NCI-H2107 treated with DMSO at 0.1 percent for 48 hours (cell line): Measurements from ENCODE around the gene GRIN2A.

Experiments
- DNase-seq: peaks from one replicate; lab custom pipeline; 2025; ENCODE audit not compliant: unreplicated experiment; lab: John Stamatoyannopoulos, UW

The GRIN2A gene

DNA sequence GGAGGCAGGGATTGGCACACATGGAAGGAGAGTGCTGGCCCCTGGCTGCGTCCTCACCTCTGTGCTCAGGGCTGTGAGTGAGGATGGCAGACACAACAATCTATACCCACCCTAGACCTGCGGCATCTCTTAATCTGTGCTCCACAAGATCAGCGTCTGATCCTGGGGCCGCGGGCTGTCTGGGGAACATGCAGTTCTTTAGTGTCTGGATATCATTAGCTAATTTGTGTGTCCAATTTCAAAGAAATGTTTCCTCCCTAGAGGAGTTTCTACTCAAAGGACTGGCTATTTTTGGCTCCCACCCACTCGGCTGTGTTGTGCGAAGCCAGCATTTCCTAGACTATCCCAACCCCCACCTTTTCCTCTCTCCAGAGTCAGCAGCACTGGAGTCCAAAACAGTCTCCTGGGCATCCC lies 93.8 kb downstream of the GRIN2A start:
- DNase-seq: no peak

- DNase-seq: no peak
Observed at GRCh38 chr16:10087151-10087550, 95.1 kb downstream of the GRIN2A start.

DNA sequence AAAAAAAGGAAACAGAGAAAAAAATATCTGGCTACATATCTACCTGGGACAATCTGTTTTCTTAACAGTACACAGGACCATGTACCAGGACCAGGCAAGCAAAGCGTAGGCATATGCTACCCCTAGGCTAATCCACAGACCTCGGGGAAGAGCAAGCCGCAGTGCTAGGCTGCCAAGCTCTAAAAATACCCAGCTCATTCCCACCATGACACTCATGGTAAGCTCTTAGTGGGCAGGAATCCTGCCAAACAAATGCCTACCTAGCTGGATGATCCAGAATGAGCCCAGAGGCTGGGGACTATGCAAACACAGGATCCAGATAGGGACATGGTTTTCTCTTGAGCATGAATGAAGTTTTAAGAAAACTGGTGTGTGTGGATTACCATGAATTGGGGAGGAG lies 95.6 kb downstream of the GRIN2A start:
- no peak for DNase-seq

GRCh38 chr16:10085078-10085798 lies 97.0 kb downstream of the GRIN2A start:
- no peak for DNase-seq

DNA sequence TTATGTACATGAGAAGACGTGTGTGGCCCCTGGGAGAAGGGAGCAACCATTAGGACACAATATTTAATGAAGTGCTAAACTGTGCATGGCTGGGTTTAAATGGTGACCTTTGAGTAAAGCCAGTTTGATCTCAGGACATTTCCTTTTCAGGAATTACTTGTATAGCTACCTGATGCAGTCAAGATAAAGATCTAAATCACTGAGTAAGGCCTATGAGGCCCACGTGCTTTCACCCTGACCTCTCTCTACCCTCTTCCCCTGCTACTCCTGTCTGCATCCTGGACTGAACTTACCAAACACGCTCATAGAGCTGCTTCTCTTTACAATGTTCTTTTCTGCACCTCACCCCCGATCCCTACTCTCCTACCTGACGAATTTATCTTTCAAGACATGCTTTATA lies 98.9 kb downstream of the GRIN2A start:
- no peak for DNase-seq

- no peak for DNase-seq
Observed at GRCh38 chr16:10081201-10081940, 100.9 kb downstream of the GRIN2A start.

- DNase-seq: no peak
Observed at GRCh38 chr16:10080051-10080772, 102.0 kb downstream of the GRIN2A start.

GRCh38 chr16:10078541-10078949 lies 103.7 kb downstream of the GRIN2A start:
- no peak for DNase-seq

DNA sequence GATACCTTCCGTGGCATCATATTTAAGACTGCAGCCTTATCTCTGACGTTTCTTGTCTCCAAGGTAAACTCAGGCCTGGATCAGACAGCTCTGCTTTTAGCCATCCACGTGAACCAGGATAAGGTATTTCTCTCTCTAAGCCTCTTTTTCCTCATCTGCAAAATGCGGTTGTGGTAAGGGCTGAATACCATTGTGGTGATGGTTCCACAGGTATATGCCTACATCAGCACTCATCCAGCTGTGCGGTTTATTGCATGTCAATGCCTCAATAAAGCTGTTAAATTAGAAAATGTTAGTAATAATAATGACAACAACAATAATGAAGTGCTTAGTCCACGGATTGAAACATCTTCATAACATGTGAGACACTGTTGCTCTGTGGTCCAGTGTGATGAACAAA lies 104.4 kb downstream of the GRIN2A start:
- DNase-seq: no peak

DNA sequence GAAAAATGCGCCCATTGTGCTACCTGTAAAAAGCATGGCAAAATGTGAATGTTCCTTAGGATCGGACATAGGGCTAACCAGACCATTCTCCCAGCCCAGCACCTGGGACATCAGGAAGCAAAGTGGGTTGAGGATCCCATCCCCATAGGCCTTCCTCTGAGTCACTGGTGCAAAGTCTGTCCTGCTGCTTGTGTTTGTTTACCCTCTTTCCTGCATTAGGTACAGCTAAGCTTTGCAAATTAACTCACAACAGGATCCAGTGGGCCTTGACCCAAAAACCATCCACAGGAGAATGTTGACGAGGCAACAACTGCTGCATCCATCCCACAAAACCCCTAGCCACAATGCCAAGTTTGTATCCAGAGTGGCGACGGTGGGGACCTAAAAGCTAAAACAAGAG lies 106.2 kb downstream of the GRIN2A start:
- DNase-seq: no peak

- DNase-seq: no peak
Observed at GRCh38 chr16:10070591-10070990, 111.6 kb downstream of the GRIN2A start.

DNA sequence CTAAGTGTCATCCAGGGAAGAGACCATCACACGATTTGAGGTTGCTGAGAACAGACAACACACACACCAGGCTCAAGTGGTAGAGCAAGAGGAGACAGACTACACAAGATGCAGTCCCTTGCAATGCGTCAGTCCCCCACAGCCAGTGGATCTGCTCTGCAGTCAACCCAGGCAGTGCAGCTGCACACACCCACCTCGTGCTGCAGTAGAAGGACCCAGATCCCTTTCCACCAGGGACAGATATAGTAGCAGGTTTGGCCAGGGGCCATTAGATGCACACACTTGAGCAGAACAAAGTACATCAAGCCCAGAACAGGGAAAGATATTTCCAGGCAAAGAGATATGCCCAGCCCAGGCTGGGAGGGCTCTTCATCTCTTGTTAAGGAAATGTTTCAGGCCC lies 112.9 kb downstream of the GRIN2A start:
- DNase-seq: no peak

DNA sequence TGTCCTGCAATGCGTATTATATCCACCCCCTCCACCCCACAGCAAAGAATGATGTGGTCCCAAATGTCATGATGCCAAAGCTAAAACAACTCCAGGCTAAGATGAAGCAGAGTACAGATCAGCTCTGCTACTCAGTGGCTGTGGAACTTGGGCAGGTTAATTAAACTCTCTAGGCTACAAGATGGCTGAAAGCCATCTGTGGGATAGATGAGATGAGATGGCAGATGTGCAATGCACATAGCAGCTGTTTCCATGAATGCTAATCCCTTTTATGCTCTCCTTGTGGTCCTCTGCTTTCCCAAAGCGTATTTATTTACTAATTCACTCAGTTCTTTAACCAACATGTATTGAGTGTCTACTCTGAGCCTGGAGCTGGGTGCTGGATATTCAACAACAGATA lies 114.4 kb downstream of the GRIN2A start:
- DNase-seq: no peak

DNA sequence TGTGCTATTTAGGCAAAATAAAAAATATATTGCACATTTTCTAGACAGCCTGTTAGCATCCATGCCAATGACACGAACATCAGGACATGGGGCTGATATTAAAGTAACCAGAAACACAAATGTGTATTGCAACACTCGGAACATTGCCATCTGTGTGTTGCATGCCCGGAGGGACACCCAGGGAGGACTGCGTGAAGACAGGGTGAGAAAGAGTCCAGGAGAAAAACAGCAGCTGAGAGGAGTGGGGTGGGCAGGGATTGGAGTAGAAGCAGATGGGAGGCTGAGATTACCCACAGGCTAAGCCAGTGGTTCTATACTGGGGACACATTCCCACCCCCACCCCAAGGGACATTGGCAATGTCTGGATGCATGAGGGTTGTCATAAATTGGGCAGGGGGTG lies 114.8 kb downstream of the GRIN2A start:
- DNase-seq: no peak

DNA sequence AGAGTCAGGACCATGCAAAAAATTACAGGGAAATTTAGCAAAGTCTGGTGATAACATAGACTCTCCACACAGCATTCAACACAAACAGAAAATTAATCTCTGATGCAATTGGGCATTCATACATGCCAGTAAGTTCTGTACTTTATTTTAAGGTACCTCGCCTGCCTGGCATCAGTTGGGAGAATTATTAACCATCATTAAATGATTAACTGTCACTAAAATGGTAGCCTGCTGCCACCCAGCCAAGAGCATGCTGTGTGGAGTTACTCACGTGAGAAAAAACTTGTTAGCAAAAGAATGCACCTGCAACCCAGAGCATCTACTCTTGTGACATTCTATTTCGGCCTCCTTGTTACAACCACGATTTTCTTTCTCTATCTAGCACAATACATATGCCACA lies 117.2 kb downstream of the GRIN2A start:
- DNase-seq: no peak

GRCh38 chr16:10048850-10049249 lies 133.4 kb downstream of the GRIN2A start:
- DNase-seq: no peak

DNA sequence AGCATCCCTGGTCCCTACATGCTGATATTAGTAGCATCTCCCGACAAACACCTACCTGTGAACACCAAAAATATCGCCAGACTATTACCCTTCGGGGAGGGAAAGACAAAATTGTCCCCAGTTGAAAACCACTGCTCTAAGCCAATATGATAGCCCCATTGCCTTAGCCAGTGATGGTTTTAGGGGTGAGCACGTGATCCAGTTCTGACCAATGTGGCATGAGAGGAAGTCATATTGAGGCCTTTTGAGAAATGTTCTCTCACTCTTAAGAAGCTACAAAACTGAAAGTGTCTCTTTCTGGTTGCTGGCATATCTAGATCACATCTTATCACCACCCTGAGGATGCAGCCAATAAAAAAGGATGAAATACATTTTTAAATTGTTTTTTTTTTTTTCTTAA lies 136.3 kb downstream of the GRIN2A start:
- DNase-seq: no peak

- DNase-seq: no peak
Observed at GRCh38 chr16:10045291-10045775, 136.9 kb downstream of the GRIN2A start.

GRCh38 chr16:10040136-10041080 lies 141.8 kb downstream of the GRIN2A start:
- DNase-seq: no peak

DNA sequence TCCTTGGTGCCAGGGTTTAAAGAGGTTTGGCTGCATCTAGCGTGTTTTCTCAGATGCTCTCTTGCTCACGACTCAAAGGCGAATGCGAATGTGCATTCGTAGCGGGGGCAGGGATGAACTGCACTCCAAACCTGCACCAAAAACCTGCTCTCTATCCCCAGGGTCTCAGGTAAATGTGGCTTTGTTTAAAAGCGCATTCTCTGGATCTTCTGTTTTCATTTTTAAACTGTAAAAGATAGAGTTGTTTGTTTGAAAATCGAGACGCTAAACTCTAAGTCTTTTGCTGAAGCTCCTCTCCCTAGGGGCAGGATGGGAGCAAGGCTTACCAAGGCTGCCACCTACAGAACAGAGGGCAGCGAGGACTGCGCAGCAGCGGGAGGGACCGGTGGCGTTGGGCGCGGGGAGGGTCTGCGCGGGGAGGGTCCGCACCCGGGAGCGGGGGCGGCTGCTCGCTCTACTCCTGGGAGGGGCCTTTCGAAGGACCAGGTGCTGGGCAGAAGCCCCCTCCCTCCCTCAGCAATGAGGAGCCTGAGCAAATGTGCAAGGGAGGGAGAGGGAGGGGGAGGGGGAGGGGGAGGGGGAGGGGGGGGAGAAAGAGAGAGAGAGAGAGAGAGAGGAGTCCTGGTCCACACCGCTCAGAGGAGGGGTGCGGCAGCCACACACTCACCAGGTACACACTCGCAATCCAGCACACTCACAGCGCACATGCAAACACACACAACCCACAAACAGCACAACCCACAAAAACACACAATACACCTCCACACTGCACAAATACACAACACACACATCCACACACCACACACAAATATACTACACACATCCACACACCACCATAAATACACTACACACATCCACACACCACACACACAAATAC lies 142.8 kb downstream of the GRIN2A start:
- DNase-seq: no peak
